DOHH2 (cell line): ENCODE data around the gene RNF215.

Source experiments
- H3F3A ChIP-seq: fragments of 200-600 bp; sonication (generic), shearing (Covaris generic); 2 replicates; pipeline ENCODE4 v1.6.0; 2016; ENCODE audit warnings: antibody characterized with exemption, mild to moderate bottlenecking; ENCODE audit not compliant: control insufficient read depth, insufficient read depth
- H3K27ac ChIP-seq: fragments of 200-600 bp; sonication (generic); 2 replicates; pipeline ENCODE4 v1.5.1; 2014; ENCODE audit warnings: low read depth, mild to moderate bottlenecking, low read length, moderate library complexity
- H3K27me3 ChIP-seq: fragments of 200-600 bp; sonication (generic); 2 replicates; pipeline ENCODE4 v1.6.1; 2014; ENCODE audit warnings: mild to moderate bottlenecking, low read length, mixed read lengths; ENCODE audit not compliant: control insufficient read depth
- H3K36me3 ChIP-seq: fragments of 200-600 bp; sonication (generic); 2 replicates; pipeline ENCODE4 v1.6.1; 2014; ENCODE audit warnings: mild to moderate bottlenecking, low read length, moderate library complexity, mixed read lengths; ENCODE audit not compliant: control insufficient read depth
- H3K4me1 ChIP-seq: fragments of 200-600 bp; sonication (generic); 2 replicates; pipeline ENCODE4 v1.6.1; 2014; ENCODE audit warnings: mild to moderate bottlenecking, low read length, mixed read lengths; ENCODE audit not compliant: control insufficient read depth
- H3K4me2 ChIP-seq: fragments of 200-600 bp; sonication (generic); 2 replicates; pipeline ENCODE4 v1.6.0; 2014; ENCODE audit warnings: mild to moderate bottlenecking, low read length, moderate library complexity
- H3K4me3 ChIP-seq: fragments of 200-600 bp; sonication (generic); 2 replicates; pipeline ENCODE4 v1.5.1; 2014; ENCODE audit warnings: mild to moderate bottlenecking, low read length, mixed read lengths
- H3K79me2 ChIP-seq: fragments of 200-600 bp; sonication (generic); 2 replicates; pipeline ENCODE4 v1.6.1; 2014; ENCODE audit warnings: mild to moderate bottlenecking, low read length, mixed read lengths; ENCODE audit not compliant: control insufficient read depth
- H3K9me2 ChIP-seq: fragments of 200-600 bp; sonication (generic); replicated peaks from 2 replicates; pipeline ENCODE4 v1.6.1; 2014; ENCODE audit warnings: mild to moderate bottlenecking, low read length, mixed read lengths; ENCODE audit not compliant: control insufficient read depth
- H3K9me3 ChIP-seq: fragments of 200-600 bp; sonication (generic); 2 replicates; pipeline ENCODE4 v1.6.1; 2014; ENCODE audit warnings: antibody characterized with exemption, low read length, mixed read lengths; ENCODE audit not compliant: control insufficient read depth, insufficient read depth
- H4K20me1 ChIP-seq: fragments of 200-600 bp; sonication (generic); 2 replicates; pipeline ENCODE4 v1.6.0; 2014; ENCODE audit warnings: low read depth, mild to moderate bottlenecking, antibody characterized with exemption, low read length, moderate library complexity; ENCODE audit not compliant: control insufficient read depth, insufficient read depth
- EZH2phosphoT487 ChIP-seq: fragments of 200-600 bp; sonication (generic); IDR thresholded peaks from 2 replicates; pipeline ENCODE4 v1.6.1; 2017; ENCODE audit warnings: borderline replicate concordance, mild to moderate bottlenecking, antibody characterized with exemption, low read length, moderate library complexity, mixed read lengths
- TF ChIP-seq, protein P1 (sequence below): fragments of 200-600 bp; sonication (generic); IDR thresholded peaks from one replicate; pipeline ENCODE4 v1.5.1; 2014; ENCODE audit warnings: antibody characterized with exemption, mild to moderate bottlenecking, low read depth, low read length; ENCODE audit not compliant: poor library complexity, severe bottlenecking

Gene RNF215

DNA sequence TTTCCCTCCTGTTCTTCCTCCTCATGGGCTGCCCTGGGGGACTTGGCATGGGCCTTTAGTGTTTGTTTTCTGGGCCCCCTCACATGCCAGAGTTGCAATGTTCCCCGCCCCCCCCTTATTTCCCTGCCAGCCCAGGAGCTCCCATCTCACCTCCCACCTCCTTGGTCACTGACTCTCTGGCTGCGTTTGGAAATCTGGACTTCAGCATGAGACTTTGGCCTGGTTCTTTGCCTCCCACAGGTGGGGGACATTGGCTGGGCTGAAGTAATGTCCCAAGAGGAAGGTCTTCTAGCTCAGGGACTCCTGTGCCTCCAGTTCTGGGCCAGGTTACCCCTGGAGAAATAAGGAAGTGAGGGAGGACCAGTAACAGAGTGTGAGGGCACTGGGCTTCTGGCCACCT is 45.3 kb upstream of the RNF215 start:
- Histone ChIP-seq H3K4me3 (no peak overlapping the region), H3K27me3 (no peaks in the 10 kb centered on the region), H3K4me1 (peaks cover 25% of the 10 kb centered on the region), H4K20me1 (0 out of 2 replicates have a peak, but pooled peaks cover under 1% of the 10 kb centered on the region), H3K79me2 (peaks cover under 1% of the 10 kb centered on the region; the same call in 1 of the 2 replicates), H3K4me2 (no peak overlapping the region), H3K27ac (no peak overlapping the region), H3K9me3 (peaks cover 4% of the 10 kb centered on the region; the same call in 1 of the 2 replicates), H3K36me3 (peaks cover 38% of the 10 kb centered on the region), H3F3A (peaks cover 14% of the 10 kb centered on the region), H3K9me2 (no peaks in the 10 kb centered on the region)
- TF ChIP-seq EZH2phosphoT487: no peak
- TF ChIP-seq, protein P1, sequence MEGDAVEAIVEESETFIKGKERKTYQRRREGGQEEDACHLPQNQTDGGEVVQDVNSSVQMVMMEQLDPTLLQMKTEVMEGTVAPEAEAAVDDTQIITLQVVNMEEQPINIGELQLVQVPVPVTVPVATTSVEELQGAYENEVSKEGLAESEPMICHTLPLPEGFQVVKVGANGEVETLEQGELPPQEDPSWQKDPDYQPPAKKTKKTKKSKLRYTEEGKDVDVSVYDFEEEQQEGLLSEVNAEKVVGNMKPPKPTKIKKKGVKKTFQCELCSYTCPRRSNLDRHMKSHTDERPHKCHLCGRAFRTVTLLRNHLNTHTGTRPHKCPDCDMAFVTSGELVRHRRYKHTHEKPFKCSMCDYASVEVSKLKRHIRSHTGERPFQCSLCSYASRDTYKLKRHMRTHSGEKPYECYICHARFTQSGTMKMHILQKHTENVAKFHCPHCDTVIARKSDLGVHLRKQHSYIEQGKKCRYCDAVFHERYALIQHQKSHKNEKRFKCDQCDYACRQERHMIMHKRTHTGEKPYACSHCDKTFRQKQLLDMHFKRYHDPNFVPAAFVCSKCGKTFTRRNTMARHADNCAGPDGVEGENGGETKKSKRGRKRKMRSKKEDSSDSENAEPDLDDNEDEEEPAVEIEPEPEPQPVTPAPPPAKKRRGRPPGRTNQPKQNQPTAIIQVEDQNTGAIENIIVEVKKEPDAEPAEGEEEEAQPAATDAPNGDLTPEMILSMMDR: no peak

DNA sequence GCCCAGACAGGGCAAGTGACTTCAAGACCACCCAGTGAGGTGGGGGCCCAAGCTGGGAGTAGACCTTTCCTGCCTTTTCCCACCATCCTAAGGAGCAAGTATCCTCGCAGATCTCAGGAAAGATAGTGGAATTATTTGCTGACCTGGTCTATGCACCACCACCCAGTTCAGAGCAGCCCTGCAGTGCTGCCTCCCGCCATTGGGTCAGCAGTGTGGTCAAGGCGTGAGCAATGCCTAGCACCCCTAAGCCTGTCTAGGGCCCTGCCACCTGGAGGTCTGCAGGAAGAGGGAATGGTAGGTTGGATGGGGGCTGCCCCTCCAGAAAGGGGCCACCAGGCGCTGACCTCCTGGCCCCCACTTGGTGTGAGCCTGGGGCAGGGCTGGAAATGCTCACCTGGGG is 44.9 kb upstream of the RNF215 start:
- H3K36me3 ChIP-seq: peaks cover 42% of the 10 kb centered on the region
- peaks cover 4% of the 10 kb centered on the region; the same call in 1 of the 2 replicates for H3K9me3 ChIP-seq
- H3K79me2 ChIP-seq: peaks cover 4% of the 10 kb centered on the region
- 0 out of 2 replicates have a peak, but pooled peaks cover 4% of the 10 kb centered on the region for H4K20me1 ChIP-seq
- H3K4me3 ChIP-seq: no peak overlapping the region
- H3K4me1 ChIP-seq: peaks cover 29% of the 10 kb centered on the region
- H3K4me2 ChIP-seq: no peak overlapping the region
- no peak for TF ChIP-seq EZH2phosphoT487
- TF ChIP-seq, protein P1: no peak
- no peaks in the 10 kb centered on the region for H3K9me2 ChIP-seq
- H3K27ac ChIP-seq: no peak overlapping the region
- H3F3A ChIP-seq: peaks cover 15% of the 10 kb centered on the region
- H3K27me3 ChIP-seq: no peaks in the 10 kb centered on the region

DNA sequence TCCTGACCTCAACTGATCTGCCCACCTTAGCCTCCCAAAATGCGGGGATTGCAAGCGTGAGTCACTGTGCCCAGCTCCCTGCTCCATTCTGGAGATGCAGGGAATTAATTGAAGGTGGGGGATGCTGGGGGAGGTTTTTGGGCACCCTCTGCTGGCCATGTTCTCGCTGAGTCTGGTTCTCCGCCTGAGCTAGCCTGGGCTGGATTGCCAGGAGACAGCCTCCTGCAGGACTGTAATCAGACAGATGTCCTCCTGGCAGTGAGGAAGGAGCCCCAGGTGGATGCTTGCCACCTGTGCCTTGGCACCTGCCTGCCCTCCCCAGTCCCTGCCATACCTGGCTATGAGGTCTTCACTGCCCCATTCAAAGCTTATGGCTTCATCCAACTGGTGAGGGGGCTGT is 43.7 kb upstream of the RNF215 start:
- 0 out of 2 replicates have a peak, but pooled peaks cover 10% of the 10 kb centered on the region for H4K20me1 ChIP-seq
- no peak for TF ChIP-seq EZH2phosphoT487
- TF ChIP-seq, protein P1: no peak

More for the DNA sequence above, 43.7 kb upstream of the RNF215 start:
- H3K79me2 ChIP-seq: peaks cover 16% of the 10 kb centered on the region
- H3K27me3 ChIP-seq: no peaks in the 10 kb centered on the region
- no peak overlapping the region for H3K4me2 ChIP-seq
- peaks cover under 1% of the 10 kb centered on the region; the same call in 1 of the 2 replicates for H3K9me3 ChIP-seq
- peaks cover 15% of the 10 kb centered on the region for H3F3A ChIP-seq
- no peak overlapping the region for H3K27ac ChIP-seq
- peaks cover 34% of the 10 kb centered on the region for H3K4me1 ChIP-seq
- peaks cover 54% of the 10 kb centered on the region for H3K36me3 ChIP-seq
- no peaks in the 10 kb centered on the region for H3K9me2 ChIP-seq
- no peak overlapping the region for H3K4me3 ChIP-seq
